ENCODE measurements around the gene KPNA1.
"Not testable (repeated sequence)": the region's sequence is repeated elsewhere in the genome, so short reads cannot be mapped to it uniquely, and the experiment has no call there.

Gene KPNA1

DNA sequence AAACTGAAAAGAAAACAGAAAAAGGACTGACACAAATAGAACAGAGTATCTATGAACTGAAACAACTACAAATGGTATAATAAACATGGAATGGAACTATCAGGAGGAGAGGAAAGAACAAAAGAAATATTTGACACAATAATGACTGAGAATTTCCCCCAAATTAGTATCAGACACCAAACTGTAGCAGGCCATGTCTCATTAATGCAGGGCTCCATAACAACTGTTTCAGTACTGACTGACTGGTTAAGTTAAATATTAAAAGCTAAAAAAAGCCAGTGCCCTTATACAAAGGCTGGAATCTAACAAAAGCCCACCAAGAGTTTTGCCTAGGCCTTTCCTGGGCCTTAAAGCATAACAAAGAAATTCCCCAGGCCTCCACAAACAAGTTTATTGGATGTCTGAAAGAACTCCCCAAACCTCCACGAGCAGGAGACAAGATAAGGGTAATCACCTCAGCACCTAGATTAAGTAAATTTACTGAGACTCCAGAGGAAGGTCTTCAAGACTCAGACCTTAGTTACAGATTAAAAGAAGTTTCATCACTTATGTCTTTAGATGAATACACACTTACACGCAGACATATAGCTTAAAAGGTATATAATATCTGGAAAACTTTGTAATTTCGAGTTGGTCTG, 45.7 kb downstream of the KPNA1 start:
- DNase-seq: no peak

DNA sequence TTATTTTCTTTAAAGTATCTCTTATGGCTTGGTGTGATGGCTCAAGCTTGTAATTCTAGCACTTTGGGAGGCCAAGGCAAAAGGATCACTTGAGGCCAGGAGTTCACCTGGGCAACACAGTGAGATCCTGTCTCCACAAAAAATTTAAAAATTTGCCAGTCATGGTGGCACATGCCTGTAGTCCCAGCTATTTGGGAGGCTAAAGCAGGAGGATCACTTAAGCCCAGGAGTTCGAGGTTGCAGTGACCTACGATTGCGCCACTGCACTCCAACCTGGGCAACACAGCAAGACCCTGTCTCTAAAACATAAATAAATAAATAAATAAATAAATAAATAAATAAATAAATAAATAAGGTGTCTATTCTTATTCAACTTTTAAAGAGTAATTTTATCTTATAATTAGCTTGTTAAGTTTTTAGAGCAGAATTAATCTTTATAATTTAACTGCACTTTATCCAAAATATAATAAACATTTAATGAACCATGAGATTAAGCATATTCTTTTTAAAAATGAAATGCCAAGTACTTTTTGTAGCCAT, 48.0 kb downstream of the KPNA1 start:
- DNase-seq: no peak

DNA sequence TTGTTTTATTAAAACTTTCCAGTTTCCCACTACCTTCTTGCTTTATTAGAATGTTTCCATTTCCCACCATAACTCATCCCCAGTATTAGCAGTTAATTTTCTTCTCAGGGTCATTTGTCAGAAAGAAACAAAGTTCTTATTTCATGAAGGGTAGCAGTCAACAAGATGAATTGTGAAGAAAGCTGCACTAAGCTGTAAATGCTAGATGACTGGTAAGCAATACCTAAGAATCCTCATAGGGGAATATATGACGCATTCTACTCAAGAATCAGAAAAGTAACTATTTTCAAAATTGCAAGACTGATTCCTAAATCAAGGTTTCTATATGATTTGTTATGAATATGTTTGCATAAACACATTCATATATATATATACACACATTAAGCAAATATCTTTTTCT, 50.1 kb downstream of the KPNA1 start:
- DNase-seq: no peak

DNA sequence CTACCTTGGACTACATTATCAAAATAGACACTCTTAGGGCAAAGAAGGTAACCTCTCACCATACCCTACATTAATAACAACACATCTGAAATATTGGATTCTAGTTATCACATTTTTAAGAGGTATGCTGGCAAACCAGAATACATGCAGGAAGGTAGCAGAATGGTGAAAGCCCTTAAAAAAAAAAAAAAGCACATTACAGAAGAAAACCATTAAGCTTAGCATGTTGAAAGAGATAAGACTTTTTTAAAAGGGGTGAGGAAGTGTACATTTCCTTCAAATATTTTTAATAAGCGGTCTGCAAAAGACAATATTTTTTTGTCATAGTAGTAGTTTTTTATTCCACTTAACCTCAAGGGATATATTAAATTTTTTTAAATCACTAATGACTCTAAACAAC, 52.3 kb downstream of the KPNA1 start:
- no peak for DNase-seq

DNA sequence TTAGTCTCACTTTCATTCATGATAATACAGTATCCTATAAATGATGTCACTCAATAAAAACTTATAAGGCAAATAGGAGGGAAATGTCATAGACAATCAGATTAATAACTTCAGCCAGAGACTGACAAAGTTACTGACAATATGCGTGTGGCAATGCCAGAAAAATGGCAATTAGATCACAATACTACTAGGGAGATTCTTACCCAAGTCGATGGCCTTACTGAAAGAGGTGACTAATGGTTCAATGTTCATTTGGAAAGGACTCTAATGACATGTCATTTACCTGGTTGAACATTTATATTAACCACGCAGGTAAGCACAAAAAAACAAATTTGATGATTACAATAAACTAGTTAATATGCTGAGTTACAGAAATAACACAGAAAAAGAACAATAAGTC, 52.9 kb downstream of the KPNA1 start:
- no peak for DNase-seq

DNA sequence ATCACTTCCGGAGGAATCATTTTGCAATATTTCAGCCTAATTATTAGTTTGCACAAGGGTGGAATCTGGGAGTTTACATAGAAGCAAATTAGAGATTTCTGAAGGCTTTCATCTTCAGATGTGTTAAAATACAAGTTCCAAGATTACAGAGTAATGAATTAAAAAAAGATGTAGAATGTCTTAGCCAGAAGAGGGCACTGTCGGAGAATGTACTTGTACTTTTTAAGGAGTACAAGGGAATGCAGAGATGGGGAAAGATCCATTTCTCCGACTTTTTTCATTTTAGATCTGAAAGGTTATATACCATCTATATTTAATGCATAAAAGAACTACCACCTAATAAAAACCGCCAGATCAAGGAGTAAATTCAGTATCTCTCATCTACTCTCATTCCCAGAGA, 55.7 kb downstream of the KPNA1 start:
- DNase-seq: no peak

DNA sequence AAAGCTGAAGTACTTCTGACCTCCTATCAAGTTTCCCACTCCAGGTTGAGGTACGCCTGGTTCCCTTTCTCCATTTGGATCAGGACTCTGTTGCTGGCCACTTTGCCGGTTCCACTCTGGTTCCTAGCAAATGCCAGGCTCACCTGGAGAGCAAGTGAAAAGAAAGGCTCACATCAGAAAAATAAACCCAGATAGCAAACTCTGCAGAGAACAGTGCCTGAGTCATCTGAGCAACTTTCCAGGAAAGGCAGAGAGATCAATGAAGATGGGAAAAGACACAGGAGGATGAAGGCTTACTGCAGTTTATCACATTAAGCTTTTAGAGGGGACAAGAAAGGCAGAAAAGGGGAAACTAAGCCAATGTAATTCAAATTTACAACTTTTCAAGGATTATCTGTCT, 57.0 kb downstream of the KPNA1 start:
- no peak for DNase-seq

DNA sequence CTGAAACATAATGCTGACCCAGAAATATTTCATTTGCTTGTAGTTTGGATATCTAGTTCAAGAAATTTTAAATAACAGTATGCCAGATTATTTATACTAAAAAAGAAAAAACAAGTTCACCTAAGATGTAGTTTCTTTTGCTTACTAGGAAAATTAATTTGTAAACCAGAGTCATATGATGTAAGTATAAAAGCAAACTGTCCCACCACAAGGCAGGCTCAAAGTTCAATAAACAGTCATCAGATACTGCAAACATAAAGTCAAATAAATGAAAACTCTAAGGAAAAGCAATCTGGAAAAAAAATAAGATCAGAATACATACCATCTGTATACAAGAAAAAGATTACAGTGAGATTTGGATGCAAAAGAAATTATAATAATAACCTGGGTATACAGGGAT, 58.7 kb downstream of the KPNA1 start:
- no peak for DNase-seq

DNA sequence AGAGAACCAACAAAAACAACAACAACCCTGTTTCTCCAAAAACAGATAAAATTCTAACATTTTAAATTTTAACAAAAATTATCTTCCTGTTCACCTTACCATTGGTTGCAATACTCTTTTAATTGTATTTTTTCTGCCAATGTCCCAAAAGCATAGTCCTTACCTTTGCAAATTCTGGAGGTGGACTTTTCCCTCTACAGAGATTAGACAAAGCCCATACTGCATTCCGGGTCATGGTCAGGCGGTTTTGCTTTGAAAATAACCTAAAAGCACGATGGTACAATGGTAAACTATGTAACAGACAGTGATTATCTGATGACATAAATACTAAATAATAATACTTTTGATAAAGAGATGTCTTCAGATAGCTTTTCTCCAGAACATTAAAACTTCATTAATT, 63.4 kb downstream of the KPNA1 start:
- no peak for DNase-seq

DNA sequence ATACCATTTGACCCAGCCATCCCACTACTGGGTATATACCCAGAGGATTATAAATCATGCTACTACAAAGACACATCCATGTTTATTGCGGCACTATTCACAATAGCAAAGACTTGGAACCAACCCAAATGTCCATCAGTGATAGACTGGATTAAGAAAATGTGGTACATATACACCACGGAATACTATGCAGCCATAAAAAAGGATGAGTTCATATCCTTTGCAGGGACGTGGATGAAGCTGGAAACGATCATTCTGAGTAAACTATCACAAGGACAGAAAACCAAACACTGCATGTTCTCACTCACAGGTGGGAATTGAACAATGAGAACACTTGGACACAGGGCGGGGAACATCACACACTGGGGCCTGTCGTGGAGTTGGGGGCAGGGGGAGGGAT, 66.5 kb downstream of the KPNA1 start:
- not testable (repeated sequence) for DNase-seq

DNA sequence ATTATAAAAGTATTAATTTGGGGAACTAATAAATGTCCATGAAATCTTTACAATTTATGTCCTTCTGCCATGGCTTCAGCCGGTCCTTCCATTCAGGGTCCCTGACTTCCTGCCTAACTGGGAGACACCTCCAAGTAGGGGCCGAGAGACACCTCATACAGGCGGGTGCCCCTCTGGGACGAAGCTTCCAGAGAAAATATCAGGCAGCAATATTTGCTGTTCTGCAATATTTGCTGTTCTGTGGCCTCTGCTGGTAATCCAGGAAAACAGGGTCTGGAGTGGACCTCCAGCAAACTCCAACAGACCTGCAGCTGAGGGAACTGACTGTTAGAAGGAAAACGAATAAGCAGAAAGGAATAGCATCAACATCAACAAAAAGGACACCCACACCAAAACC, 70.2 kb downstream of the KPNA1 start:
- DNase-seq: not testable (repeated sequence)

DNA sequence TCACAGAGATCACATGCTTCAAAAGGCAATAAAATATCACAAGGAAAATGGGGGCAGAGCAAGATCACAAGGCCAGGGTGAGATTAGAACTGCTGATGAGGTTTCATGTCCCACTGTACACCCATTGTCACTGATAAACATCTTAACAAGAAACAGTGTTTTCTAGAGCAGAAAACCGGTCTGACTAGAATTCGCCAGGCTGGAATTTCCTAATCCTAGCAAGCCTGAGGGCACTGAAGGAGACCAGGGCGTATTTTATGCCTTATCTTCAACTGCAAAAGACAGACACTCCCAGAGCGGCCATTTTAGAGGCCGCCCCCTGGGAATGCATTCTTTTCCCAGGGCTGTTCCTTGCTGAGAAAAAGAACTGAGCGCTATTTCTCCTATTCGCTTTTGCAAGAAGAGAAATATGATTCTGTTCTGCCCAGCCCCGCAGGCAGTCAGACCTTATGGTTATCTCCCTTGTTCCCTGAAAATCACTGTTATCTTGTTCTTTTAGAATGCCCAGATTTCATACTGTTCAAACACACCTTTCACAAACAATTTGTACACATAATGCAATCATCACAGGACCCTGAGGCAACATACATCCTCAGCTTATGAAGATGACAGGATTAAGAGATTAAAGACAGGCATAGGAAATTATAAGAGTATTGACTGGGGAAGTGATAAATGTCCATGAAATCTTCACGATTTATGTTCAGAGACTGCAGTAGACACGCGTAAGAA, 70.8 kb downstream of the KPNA1 start:
- DNase-seq: not testable (repeated sequence)

DNA sequence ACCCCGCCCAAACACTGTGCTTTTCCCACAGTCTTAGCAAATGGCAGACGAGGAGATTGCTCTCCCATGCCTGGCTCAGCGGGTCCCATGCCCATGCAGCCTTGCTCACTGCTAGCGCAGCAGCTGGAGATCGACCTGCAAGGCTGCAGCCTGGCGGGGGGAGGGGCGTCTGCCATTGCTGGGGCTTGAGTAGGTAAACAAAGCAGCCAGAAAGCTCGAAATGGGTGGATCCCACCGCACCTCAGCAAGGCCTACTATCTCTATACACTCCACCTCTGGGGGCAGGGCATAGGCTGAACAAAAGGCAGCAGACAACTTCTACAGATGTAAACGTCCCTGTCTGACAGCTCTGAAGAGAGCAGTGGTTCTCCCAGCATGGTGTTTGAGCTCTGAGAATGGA, 71.6 kb downstream of the KPNA1 start:
- DNase-seq: no peak

DNA sequence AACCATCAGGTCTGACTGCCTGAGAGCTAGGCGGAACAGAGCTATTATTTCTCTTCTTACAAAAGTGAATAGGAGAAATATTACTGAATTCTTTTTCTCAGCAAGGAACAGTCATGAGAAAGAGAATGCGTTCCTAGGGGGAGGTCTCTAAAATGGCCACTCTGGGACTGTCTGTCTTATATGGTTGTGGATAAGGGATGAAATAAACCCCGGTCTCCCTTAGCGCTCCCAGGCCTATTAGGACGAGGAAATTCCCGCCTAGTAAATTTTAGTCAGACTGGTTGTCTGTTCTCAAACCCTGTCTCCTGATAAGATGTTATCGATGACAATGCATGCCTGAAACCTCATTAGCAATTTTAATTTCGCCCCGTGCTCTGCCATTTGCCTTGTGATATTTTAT, 78.8 kb downstream of the KPNA1 start:
- no peak for DNase-seq

DNA sequence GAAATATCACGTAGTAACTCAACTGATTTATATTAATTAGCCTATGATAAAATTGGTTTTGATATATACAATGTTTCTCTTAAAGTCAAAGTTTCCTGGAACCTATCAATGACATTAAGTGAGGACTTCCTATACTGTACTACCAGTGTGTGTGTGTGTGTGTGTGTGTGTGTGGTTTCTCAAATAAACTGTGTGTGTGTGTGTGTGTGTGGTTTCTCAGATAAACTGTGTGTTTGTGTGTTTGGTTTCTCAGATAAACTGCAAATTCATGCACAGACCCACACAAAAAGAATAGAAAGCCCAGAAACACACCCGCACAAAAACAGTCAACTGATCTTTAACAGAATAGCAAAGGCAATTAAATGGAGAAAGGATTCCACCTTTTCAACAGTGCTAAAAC, 84.4 kb downstream of the KPNA1 start:
- no peak for DNase-seq

DNA sequence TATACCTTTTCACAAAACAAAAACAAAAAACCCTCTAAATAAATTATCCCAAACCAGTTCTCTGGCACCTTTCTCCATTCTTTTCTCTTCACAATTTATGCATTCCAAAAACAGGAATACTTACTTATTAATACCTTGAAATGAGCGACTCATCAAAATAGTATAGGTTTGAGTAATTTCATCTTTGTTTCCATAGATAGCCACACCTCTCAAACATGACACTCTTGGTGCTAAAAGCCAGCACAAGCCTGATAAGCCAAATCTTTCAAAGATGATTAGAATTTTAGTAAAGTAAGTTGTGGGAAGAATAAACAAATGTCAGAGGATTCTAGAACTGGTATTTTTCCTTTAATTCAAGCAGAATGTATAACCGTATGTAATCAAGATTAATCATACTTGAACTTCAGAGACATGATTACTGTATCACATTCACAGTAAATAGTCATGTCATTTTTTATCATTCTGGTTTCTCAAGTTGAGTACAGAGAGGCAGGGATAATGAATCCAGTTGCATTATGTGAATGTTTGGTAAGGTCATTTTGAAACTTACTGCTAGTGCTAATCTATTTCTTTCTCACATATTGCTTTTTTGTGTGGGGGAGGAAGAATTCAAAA, 86.8 kb downstream of the KPNA1 start:
- DNase-seq: no peak

DNA sequence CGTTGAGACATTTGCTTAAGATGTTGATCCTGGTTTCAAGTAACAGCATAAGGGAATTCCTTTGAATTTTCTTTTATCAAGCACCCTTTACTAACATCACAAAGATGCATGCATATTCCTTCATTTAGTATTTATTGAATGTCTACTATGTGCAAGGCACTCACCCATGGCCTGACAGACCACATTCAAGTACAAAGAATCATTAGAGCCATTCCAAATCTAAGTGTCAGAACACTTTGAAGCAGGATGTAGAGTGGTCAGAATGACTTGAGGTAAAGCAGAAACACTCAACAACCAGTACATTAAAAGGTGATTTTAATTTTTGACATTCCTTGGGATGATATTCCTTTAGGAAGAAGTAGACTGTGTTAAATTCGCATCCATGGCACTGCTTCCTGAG, 92.9 kb downstream of the KPNA1 start:
- no peak for DNase-seq

DNA sequence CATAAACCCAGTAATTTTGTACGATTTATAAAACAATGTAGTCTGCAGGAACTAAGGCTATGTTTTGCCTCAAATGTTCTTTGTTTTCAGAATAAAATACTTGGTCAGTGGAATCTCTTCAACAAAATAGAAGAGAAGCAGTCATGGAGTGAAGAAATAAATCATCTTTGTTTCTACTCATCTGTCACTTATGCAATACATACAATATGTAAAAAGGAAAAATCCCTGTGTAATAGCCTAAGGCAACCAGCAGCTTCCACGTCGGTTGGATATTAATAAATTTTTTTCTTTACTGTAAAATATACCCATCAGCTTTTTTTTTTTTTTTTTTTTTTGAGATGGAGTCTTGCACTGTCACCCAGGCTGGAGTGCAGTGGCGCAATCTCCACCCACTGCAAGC, 93.6 kb downstream of the KPNA1 start:
- no peak for DNase-seq

DNA sequence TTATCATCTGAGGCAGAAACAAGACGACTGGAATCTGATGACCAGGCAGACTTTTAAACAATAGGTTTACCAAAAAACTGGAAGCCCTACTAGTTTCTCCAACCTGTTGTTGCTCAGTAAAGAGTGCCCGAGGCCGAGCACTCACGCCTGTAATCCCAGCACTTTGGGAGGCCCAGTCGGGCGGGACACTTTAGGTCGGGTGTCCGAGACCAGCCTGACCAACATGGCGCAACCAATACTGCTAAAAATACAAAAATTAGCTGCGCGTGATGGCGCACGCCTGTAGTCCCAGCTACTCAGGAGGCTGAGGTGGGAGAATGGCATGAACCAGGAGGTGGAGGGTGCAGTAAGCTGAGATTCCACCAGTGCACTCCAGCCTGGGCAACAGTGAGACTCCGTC, 97.8 kb downstream of the KPNA1 start:
- DNase-seq: no peak

DNA sequence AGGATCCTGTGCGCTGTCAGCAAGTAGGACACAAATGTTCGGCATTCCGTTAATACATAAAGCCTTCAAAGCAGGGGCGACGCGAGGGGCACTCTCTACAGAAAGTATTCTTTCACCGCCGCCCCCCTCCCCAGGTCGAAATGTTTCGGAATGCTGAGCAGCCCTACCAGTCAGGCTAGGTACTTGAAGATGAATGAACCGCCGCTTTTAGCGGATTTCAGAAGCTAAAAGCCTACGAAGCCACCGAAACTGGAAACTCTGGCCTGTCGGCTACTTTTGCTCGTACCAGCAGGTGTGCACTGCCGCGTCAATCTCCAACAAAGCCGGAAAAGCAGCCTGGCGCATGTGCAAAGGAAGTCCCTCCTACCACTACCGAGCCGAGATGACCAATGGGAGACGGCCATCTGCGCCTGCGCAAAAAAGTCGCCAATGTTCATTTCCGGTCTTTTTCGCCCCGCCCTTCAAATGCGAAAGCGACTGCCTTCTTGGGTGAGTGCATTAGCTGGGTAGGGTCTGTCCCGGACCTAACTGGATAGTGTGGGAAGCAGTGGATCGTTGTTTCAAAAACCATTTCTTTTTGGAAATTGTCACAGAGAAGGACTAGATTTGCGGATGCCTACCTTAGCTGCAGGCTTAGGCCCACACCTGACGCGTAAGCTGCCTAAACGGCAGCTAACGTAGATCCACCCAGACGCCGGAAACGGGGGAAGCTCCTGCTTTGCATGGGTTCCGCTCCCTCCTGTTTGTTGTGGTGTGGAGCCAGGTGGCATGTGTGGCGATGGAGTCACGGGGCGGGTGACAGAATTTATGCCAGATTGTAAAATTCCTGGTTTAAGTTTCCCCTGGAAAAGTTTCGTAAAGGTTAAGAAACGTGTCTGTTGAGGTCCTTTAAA, 98.7 kb downstream of the KPNA1 start, which contains the start of gene WDR5B:
WDR5B (minus strand) TSS at position 301 of the 893 bp plus-strand sequence. CDS start 534 bp downstream, outside the sequence.
- peak; percentile 99 for DNase-seq

DNA sequence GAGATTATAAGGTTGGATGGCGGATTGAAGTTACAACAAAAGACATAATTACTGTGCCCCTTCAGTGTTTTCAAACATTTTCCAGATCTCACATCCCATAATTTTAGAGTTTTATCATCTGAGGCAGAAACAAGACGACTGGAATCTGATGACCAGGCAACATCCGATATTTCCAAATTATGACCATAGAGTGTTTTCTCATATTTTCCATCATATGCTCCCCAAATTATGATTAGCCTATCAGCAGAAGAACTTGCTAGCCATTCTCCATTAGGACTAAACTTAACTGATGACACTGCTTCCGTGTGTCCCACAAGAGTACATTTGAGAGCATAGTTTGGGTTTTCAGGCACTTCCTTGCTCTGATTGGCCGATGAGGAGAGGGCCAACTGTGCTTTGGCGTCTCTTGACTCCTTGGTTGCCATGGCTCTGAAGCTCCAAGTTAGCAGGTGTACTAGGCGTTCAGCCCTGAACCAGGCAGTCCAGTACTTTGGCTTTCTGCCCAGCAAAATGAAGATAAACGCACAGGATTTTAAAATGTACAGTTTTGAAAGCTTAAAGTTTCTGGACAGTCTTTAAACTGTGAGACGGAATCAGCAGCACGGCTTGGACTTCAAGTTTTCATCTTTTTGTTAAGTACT, 99.5 kb downstream of the KPNA1 start:
- peak; percentile 67 for DNase-seq

DNA sequence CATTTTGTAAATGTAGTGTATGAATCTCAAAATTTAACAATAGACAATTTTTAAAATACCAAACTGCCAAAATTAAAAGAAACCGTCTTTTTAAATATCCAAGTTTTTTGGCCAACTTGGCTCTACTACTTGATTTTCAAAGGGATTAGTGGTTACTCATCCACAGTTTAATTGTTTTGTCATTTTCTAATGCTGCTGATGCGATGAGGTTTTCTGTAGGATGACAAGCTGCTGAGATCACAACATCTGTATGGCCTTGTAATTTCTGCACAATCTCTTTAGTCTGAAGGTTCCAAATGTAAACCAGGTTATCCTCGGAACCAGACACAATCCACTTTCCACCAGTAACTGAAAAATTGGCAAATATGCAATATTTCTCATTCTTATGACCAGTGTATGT, 100.3 kb downstream of the KPNA1 start:
- no peak for DNase-seq
